Nephron (organoid): Measurements from ENCODE around the gene B4GALNT3.
A peak's percentile ranks its signal among the peaks of the same experiment; 100 is the strongest.
"Not testable (repeated sequence)": the region's sequence is repeated elsewhere in the genome, so short reads cannot be mapped to it uniquely, and the experiment has no call there.

Source experiments
- H3K27ac Mint-ChIP-seq, 3 experiments: 2 replicates each; pipeline ENCODE4 v1.8.0; 2020; ENCODE audit warnings: mixed read lengths in 3 of 3, mild to moderate bottlenecking in 2 of 3, moderate library complexity in 1 of 3
- H3K27me3 Mint-ChIP-seq: 2 replicates; pipeline ENCODE4 v1.8.0; 2021; ENCODE audit warnings: low read depth, mild to moderate bottlenecking, moderate library complexity, mixed read lengths
- H3K36me3 Mint-ChIP-seq: 2 replicates; pipeline ENCODE4 v1.8.0; 2020; ENCODE audit warnings: low read depth, mixed read lengths
- H3K4me1 Mint-ChIP-seq: 2 replicates; pipeline ENCODE4 v1.8.0; 2020; ENCODE audit warnings: mixed read lengths
- H3K4me3 Mint-ChIP-seq, 3 experiments: 2 replicates each; pipeline ENCODE4 v1.8.0; 2020; ENCODE audit warnings: mild to moderate bottlenecking in 3 of 3, mixed read lengths in 3 of 3, moderate library complexity in 2 of 3
- H3K9me3 Mint-ChIP-seq: 2 replicates; pipeline ENCODE4 v1.8.0; 2020; ENCODE audit warnings: mixed read lengths
- CTCF ChIP-seq, 3 experiments: fragments of 200-600 bp; sonication (generic); IDR thresholded peaks; one replicate each; pipeline ENCODE4 v1.5.0; 2021; ENCODE audit warnings: antibody characterized with exemption in 3 of 3; ENCODE audit not compliant: unreplicated experiment in 3 of 3

B4GALNT3 gene

GRCh38 chr12:575129-575502 is 115.4 kb downstream of the B4GALNT3 start:
- TF ChIP-seq CTCF (IDR thresholded peaks at IDR 0.05; ENCODE audit: unreplicated experiment in 3 of 3), result no peak
- H3K27ac Mint-ChIP-seq, result peak overlapping the region in 2 of 3 experiments; percentile 83 to 85
- peaks cover 65% of the 10 kb centered on the region for H3K4me1 Mint-ChIP-seq
- H3K27me3 Mint-ChIP-seq, result peaks cover 2% of the 10 kb centered on the region
- H3K36me3 Mint-ChIP-seq, result no peaks in the 10 kb centered on the region
- no peaks in the 10 kb centered on the region for H3K9me3 Mint-ChIP-seq
- H3K4me3 Mint-ChIP-seq, result no peak overlapping the region

- H3K4me3 Mint-ChIP-seq, result peak overlapping the region in 1 of 3 experiments; percentile 33
- TF ChIP-seq CTCF (IDR thresholded peaks at IDR 0.05; ENCODE audit: unreplicated experiment in 3 of 3), result peak; percentile 99
- H3K27ac Mint-ChIP-seq, result peak overlapping the region; percentile 66 to 85 (median 83)
- H3K27me3 Mint-ChIP-seq, result peaks cover 7% of the 10 kb centered on the region
- no peaks in the 10 kb centered on the region for H3K9me3 Mint-ChIP-seq
- H3K36me3 Mint-ChIP-seq, result no peaks in the 10 kb centered on the region
- H3K4me1 Mint-ChIP-seq, result peaks cover 66% of the 10 kb centered on the region
Observed at GRCh38 chr12:575948-576614, 116.3 kb downstream of the B4GALNT3 start.

- Mint-ChIP-seq H3K4me3 (peak overlapping the region in 2 of 3 experiments; percentile 34 to 51), H3K36me3 (no peaks in the 10 kb centered on the region), H3K27ac (peak overlapping the region; percentile 77 to 85 (median 81)), H3K9me3 (no peaks in the 10 kb centered on the region), H3K4me1 (peaks cover 63% of the 10 kb centered on the region), H3K27me3 (peaks cover 7% of the 10 kb centered on the region)
- no peak for TF ChIP-seq CTCF (IDR thresholded peaks at IDR 0.05; ENCODE audit: unreplicated experiment in 3 of 3)
Observed at GRCh38 chr12:576615-577110, 116.9 kb downstream of the B4GALNT3 start.

DNA sequence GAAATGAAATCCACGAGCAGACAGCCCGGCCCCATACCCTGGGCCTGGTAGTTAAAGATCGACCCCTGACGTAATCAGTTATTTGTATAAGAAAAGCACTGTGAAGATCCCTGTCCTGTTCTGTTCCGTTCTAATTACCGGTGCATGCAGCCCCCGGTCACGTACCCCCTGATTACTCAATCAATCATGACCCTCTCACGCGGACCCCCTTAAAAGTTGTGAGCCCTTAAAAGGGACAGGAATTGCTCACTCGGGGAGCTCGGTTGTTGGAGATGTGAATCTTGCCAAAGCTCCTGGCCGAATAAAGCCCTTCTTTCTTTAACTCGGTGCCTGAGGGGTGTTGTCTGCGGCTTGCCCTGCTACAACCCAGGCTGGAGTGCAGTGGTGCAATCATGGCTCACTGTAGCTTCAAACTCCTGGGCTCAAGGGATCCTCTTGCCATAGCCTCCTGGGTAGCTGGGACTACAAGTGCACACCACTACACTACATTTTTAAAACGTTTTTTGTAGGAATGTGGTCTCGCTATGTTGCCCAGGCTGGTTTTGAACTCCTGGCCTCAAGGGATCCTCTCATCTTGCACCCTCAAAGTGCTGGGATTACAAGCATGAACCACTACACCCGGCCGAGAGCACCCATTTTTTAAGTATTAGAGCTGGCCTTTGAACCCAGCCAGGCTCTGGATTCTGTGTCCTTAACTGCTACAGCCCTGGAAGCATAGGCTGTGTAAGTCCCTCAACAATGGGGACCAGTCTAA is 118.4 kb downstream of the B4GALNT3 start:
- Mint-ChIP-seq H3K27ac (peak overlapping the region; percentile 70 to 86 (median 72)), H3K4me3 (peak overlapping the region in 1 of 3 experiments; percentile 11), H3K4me1 (peaks cover 64% of the 10 kb centered on the region)
- H3K27me3 Mint-ChIP-seq, H3K9me3 Mint-ChIP-seq, H3K36me3 Mint-ChIP-seq: not testable (repeated sequence)

DNA sequence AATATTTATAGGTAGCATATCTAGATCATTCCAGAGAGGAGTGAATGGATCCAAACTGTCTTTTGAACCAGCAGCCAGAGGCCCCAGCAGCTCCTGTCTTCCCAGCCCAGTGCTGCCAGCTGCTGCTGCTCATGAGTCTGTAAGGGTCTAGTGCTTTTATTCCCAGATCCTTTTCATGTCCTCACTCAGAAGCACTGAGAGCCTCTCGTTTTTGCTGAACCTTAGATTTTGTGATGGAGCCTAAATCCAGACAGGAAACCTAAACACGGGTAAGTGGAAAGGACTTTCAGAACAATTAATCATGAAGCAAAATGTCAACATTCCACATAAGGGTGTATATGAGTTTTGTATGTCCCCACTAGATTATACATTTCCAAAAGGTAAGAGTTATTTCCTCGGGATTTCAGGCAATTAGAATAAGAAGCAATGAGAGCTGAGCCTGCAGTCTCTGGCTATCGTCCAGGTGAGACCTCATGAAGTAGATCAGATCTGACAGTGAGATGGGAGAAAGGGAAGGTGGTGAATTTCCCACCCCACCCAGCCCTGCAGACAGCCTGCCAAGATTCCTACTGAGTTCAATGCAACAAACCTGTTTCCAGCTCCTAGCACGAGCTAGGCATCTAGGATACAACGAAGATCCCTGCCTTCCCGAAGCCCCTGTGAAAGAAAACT is 119.1 kb downstream of the B4GALNT3 start:
- peak overlapping the region in 1 of 3 experiments; percentile 10 for H3K4me3 Mint-ChIP-seq
- no peaks in the 10 kb centered on the region for H3K9me3 Mint-ChIP-seq
- peaks cover 59% of the 10 kb centered on the region for H3K4me1 Mint-ChIP-seq
- peak overlapping the region; percentile 70 to 86 (median 72) for H3K27ac Mint-ChIP-seq
- peaks cover 7% of the 10 kb centered on the region for H3K27me3 Mint-ChIP-seq
- H3K36me3 Mint-ChIP-seq, result no peaks in the 10 kb centered on the region
- TF ChIP-seq CTCF (IDR thresholded peaks at IDR 0.05; ENCODE audit: unreplicated experiment in 3 of 3), result no peak
